GM18526 (cell line): ENCODE results near the gene PLEKHA7.

Source experiments
- POLR2A ChIP-seq: IDR thresholded peaks from 3 replicates; pipeline ENCODE4 v1.6.1; 2011; ENCODE audit not compliant: insufficient read length; ENCODE audit errors: extremely low read depth

Gene PLEKHA7

DNA sequence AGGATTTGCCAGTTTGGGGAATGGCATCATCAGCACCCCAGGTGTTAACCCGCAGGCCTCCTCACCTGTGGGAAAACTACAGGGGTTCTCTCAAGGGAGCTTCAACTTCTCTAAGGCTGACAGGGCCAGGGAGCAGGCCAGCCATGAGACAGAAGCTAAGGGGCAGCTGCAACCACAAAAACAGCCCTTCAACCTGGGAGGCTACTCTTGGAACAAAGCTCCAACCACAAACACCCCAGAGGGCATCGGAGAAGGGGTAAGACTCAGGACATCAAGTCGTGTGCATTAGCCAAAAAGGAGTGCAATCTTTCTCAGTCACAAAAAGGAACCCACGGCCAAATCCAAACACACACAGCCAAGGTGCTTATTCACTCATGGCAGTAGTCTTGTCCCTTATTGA, 103.0 kb downstream of the PLEKHA7 start:
- TF ChIP-seq POLR2A = no peak

DNA sequence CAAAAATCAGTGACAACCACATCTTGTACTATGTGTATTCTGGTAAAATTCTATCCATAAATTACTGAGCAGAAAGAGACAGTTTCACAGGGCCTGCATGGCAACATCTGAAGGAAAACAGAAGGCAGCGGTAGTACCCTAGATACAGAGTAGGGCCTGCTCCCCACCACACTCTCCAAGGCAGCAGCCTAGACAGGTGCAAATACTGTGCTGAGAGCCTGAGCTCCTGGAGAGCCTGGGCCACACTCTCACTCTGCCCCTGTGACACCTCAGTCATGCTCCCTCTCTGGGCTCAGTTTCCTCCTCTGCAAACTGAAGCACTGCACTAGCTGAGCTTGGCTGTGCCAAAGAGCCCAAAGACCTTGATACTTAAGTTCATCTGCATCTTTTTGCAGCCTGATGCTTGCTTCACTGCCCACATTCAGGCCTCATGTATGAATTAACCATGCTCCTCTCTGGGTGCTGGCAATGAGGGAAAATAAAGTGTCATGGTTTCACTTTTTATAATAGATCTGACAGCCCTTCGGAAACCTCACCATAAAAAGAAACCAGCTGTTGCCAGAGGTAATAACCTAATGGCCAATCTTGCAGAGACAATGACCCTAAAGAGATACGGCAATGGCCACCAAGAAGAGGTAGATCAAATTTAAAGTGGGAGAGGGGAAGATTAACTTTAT, 104.7 kb downstream of the PLEKHA7 start:
- TF ChIP-seq POLR2A = no peak

DNA sequence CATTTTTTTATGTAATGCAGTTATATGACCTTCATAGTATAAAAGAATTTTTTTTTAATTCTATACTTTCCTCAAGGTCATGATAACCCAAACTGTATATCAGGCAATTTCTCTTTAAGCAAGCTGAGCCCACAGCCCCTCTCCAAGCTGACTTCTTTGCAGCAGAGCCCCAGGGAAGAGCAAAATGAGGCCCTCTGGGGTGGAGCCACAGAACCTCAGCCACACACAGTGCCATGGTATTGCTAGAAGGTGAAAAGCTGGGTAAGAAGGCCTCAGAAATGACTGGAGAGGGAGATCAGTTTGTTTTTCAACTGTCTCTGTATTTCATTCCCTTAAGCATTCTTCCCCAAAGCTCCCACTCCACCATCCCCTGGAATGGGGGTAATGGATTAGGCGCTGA, 108.8 kb downstream of the PLEKHA7 start:
- TF ChIP-seq POLR2A = no peak

DNA sequence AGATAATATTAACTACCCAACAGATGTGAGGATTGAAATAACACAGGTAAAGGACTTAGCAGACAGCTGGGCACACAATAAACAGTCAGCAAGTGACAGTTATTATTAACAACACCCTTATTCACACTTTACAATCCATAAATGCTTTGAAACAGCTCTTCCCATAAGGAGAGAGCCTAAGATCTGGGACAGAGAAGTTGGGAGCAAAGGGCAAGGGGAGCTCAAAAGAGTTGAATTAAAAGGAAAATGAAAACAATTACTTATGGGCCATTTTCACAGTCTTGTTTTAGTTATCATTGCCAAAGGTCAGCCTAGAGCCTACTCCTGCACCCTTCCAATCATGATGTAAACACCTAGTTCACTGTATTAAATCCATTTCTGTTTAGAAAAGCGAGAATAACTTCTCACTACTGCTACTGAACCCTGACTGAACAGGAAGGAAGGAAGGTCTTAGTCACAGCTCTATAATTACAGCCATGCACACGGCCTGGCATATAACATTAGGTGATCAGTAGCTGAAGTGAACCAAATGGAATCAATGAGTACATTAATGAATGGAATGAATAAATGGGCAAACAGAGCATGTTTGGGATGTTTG, 111.3 kb downstream of the PLEKHA7 start:
- TF ChIP-seq POLR2A = no peak

DNA sequence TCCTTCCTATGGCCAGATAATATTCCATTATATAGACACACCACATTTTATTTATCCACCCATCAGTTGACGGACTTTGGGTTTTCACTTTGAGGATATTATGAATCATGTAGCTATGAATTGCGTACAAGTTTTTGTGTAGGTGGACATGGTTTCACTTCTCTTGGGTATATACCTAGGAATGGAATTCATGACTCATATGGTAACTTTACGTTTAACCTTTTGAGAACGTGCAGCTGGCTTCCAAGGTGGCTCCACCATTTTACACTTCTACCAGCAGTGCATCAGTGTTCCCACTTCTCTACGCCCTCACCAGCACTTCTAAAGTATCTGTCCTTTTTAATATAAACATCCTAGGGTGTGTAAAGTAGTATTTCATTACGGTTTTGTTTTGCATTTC, 112.0 kb downstream of the PLEKHA7 start:
- no peak for TF ChIP-seq POLR2A

DNA sequence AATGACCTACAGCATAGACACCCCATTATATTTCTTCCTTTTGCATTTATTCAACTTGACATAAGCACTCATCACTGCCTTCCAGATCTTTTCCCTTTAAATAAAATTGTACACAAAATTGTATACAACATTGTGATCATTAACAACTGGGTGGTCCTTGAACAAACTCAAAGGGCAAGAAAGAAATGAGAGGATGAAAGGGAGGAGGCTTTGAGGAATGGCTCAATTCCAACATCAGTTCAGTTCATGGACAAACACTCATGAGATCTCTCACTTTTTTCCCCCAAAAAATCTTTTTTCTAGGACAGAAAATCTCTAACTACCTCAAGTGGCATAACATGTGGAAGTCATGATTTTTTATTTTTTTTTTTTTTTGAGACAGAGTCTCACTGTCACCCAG, 113.7 kb downstream of the PLEKHA7 start:
- TF ChIP-seq POLR2A = no peak

DNA sequence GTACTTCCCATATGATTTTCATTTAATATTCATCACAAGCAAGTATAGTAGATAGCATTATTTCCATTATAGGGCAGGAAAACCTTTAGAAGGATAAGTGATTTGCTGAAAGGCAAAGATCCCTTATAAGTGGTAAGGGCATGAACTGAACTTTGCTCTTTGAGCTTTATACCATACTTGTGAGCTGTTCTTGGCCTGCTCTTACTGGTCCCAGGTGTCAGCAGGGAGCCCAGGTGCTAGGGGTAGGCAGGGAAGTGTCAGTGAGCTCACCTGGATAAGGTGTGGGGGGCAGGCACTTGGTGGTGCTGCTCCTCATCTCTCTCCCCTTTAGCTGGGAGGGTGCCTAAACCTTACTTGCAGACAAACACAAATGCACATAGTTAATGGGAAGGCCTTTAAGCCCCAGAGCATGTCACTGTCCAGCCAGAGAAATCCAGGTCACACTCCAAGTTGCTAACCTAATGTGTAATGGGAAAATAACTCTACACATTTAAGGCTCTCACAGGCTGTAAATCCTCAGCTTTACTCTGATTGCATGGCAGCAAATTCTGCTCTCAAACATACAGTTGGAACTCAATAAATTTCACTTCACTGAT, 114.4 kb downstream of the PLEKHA7 start:
- TF ChIP-seq POLR2A = no peak

DNA sequence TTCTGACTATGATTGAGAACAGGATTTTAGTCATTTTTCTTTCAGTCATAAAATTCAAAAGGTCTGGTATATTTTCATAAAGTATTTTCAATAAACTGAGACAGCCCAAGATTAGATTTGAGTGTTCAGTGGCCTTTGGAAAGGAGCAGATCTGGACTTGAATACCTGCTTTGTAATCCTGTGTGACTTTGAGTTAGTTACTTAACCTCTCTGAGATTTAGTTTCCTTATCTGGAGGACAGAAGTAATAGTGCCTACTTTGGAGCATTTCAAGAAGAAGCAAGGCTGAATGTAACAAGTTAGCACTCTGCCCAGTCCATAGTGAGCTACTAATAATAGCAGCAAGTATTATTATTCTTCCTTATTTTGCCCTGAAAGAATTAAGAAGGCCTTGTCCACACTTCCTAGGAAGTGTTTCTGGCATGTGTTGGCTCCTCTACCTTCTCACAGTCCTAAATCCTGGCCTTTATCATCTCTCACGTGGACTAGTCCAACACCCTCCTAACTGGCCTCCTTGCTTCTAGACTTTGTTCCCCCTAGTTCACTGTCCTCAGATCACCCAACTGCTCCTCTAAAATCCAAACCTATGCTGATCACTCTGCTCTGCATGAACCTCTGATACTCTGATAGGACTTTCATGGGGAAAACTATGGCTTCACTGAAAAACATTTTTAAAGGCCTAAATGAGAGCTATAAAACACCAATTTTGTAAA, 115.8 kb downstream of the PLEKHA7 start:
- TF ChIP-seq POLR2A = no peak

DNA sequence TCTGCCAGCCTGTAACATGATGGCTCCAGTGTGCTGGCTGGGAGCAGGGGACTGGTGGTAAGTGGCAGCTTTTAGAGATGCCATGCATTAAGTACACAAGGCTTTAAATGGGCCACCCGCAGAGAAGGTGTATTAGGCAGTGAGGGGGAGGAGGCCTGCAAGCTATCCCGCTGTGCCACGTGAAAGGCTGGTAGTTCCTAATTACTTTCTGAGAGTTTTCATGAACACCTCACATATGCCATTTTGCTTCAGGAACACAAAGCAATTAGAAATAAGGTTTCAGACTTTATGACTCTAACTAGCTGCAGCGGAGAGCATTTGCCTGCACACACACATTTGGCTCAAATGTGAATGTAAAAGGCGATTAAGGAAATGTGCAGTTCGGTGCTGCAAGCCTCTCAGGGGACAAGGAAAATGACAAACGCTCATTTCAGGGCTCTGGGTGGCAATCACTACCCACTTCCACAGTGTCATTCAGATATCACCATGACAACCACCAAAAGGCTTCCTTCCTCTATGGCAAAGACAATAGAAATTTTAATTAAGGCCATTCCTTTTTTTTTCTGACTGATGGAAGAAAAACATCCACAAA, 116.6 kb downstream of the PLEKHA7 start:
- no peak for TF ChIP-seq POLR2A

DNA sequence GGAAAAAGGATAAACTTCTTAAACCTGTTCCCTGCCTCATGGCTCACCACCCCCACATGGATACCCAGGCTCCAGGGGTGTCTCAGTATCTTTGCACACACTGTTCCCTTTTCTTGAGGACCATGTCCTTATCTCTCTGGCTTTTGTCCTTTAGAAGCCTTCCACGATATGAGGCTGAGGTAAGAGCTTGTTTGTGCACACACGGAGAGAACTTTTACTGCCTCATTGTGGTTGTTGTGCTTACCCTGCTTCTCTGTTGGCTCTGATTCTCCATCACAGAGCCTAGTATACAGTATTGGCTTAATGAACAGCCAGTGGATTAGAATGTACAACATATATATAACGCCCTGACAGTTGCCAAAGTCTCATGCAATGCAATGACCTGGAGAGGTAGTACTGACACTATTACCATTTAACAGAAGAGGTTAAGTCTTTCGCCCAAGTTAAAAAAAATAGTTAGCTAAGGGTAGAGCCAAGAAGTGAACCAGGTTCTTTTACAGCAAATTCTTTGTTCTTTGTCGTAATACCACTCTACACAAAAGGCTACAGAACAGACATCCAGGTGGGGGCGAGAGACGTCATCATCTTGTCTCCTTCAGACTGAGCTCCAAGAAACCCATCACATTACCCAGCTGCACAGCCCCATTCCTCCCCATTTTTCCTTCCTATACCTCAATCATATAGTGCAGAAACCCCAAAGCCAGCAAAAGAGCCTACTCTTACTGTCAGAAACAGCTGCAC, 117.3 kb downstream of the PLEKHA7 start:
- no peak for TF ChIP-seq POLR2A

DNA sequence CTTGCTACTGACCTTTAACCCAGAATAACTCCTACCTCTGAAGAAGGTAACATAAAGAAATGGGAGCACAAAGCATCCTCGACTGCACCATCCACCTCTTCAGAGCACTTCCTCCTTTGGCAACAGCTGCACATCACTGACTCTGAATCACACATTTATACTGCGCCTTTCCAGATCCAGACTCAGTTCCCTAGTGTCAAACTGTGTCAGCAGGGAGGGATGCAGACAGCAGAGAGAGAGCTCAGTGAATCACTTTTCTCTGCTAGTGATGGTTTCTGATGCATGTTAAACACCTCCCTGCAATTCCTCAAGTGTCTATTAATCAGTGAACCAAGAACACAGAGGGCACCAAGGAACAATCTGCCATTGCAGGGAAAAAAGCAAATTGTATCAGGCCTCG, 118.9 kb downstream of the PLEKHA7 start:
- TF ChIP-seq POLR2A = no peak

DNA sequence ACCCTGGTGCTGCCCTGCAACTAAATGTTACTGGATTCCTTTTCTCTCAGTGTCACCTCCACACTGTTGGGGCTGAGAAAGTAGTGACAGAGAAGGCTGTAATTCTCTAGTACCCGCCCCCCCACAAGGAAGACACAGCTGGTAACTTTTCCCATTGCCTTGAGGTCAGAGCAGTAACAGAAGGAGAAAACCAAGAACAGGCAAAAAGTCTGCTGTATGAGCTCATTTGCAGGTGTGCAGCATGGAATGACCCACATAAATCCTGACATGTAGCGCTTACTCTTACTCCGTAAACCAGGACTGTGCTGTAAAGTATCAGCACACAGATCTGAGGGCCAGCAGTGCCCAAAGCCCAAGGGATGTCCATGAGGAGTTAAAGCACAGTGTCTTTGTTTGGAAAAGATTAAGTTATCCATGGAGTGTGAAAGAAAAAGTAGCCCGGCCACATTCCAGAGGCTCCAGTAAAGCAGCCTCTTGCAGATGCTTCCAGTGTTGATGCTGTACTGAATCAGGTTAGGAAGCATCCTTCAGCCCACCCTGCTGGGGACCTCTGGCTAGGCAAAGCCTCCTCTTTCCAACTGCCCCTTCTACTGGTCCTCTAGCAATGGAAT, 120.7 kb downstream of the PLEKHA7 start:
- TF ChIP-seq POLR2A = no peak

DNA sequence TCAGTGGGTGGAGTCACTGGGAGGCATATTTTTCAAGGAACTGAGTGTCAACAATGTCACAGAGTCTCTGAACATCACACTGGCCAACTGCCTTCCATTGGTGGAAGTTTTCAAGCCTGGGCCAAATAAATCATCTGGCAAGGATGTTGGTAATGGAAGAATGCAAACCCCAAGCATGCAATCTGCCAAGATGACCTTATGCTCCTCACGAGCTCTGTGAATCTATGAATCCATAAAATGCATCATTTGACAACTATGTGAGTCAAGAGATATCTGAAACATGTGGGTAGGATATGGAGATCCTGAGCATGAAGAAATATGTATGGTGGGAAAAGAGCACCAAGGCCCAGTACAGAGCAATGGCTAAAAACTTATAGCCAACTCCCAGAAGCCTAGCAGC, 122.2 kb downstream of the PLEKHA7 start:
- no peak for TF ChIP-seq POLR2A

DNA sequence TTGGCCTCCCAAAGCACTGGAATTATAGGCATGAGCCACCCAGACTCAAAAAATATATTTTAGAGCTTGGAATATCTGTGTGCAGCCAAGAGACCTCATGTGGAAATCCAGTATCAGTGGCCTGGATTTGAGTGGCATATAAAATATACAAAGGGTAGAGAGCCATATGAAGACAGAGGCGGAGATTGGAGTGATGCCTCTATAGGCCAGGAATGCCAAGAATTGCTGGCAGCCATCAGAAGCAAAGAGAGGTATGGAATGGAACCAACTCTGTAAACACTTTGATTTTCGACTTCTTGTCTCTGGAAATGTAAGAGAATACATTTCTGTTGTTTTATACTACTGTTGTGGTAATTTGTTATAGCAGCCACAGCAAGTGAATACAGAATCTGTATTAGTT, 123.0 kb downstream of the PLEKHA7 start:
- TF ChIP-seq POLR2A = no peak

DNA sequence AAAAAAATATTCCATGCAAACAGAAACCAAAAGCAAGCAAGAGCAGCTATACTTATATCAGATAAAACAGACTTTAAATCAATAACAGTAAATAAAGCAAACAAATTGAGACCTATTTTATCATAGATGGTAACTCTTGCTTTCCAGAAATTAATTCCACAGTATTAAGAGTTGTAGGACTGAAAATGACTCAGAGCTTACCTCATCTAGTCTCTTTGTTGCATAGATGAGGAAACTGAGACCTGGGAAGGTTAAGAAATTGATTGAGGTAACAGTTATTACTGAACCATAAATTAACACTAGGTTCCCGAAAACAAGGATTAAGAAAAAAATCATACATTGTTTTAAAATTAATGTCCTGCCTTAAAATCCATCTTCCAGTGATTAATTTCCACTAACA, 123.8 kb downstream of the PLEKHA7 start:
- TF ChIP-seq POLR2A = no peak
